Measurements from ENCODE around the gene MIER3. TPM values are rescaled to one million over a fixed set of nuclear protein-coding genes. Genes with fewer than 3 reads are reported as not detected.

MIER3 gene
- polyA plus RNA-seq, 2 of the 4 experiments (the other 2 are of a cell fraction) = 9.4 to 26.1 TPM

- Histone ChIP-seq H3K4me2 (peak overlapping the region; percentile 84), H3K9me3 (no peaks in the 10 kb centered on the region), H3K4me1 (peaks cover 14% of the 10 kb centered on the region; the same call in 2 of the 3 replicates), H3K27ac (peak overlapping the region; percentile 86 to 98), H3K4me3 (peak overlapping the region; percentile 77)
- DNase-seq (ENCODE audit: low read depth in 1 of 2, low spot score in 1 of 2) (peak; percentile 49 to 58), FAIRE-seq (no peak), ATAC-seq (peak; percentile 62 to 88)
- WGBS (ENCODE audit: missing lambda C conversion rate) = under 1% methylated on average over 31 of the region's 33 CpGs
- TF ChIP-seq CBX2 (IDR thresholded peaks at IDR 0.05; ENCODE audit: borderline replicate concordance, low read depth) (no peak), FOSL2 (IDR thresholded peaks at IDR 0.05) (no peak), FOSL2 (CRISPR knock-in tag; IDR thresholded peaks at IDR 0.05) (no peak)
- POLR2A ChIA-PET = interaction anchor here (0.5 to 1.5 kb wide), 5 partner anchors 40 to 242 kb away, joined by 3 to 14 read pairs (median 3); partner anchors contain the start of gene GPBP1
- CTCF ChIA-PET = interaction anchor here (1.6 kb wide), 1 partner anchor 187 kb away, joined by 8 read pairs; no protein-coding TSS in a partner anchor
Measured at GRCh38 chr5:56950626-56951125, 1.2 kb downstream of the MIER3 start.

GRCh38 chr5:56947052-56947451 lies 4.9 kb downstream of the MIER3 start:
- no peak overlapping the region for H3K27ac ChIP-seq
- H3K9me3 ChIP-seq = no peaks in the 10 kb centered on the region
- no peak for ATAC-seq
- no peak overlapping the region for H3K4me2 ChIP-seq
- H3K4me3 ChIP-seq = no peak overlapping the region
- peaks cover 10% of the 10 kb centered on the region; the same call in 2 of the 3 replicates for H3K4me1 ChIP-seq
- ChIA-PET POLR2A (no interaction called here), CTCF (no interaction called here)
- FAIRE-seq = peak; percentile 56
- no peak for TF ChIP-seq E2F6 (IDR thresholded peaks at IDR 0.05; ENCODE audit: borderline replicate concordance, low read depth)
- no peak for TF ChIP-seq TP53 (CRISPR knock-in tag; IDR thresholded peaks at IDR 0.05)
- TF ChIP-seq HOXB13 (CRISPR knock-in tag; IDR thresholded peaks at IDR 0.05; ENCODE audit: low read depth) = no peak
- TF ChIP-seq ZSCAN20 (CRISPR knock-in tag; IDR thresholded peaks at IDR 0.05) = no peak
- TF ChIP-seq MAFK (IDR thresholded peaks at IDR 0.05; ENCODE audit: partially characterized antibody) = peak; percentile 41
- no peak for TF ChIP-seq HEYL (CRISPR knock-in tag; IDR thresholded peaks at IDR 0.05)
- TF ChIP-seq BCL3 (IDR thresholded peaks at IDR 0.05) = no peak
- DNase-seq (ENCODE audit: low read depth in 1 of 2, low spot score in 1 of 2) = no peak

- FAIRE-seq (no peak), ATAC-seq (no peak), DNase-seq (ENCODE audit: low read depth in 1 of 2, low spot score in 1 of 2) (no peak)
- CTCF ChIA-PET = no interaction called here
- Histone ChIP-seq H3K4me1 (no peaks in the 10 kb centered on the region), H3K27ac (no peak overlapping the region), H3K9me3 (no peaks in the 10 kb centered on the region), H3K4me3 (no peak overlapping the region), H3K4me2 (no peak overlapping the region)
- WGBS (ENCODE audit: missing lambda C conversion rate) = 71% methylated on average over 1 of the region's 1 CpG
- TF ChIP-seq REST (IDR thresholded peaks at IDR 0.05) = no peak
- no peak for TF ChIP-seq RNF2 (IDR thresholded peaks at IDR 0.05; ENCODE audit: borderline replicate concordance, low read depth)
- no peak for TF ChIP-seq ATOH8 (CRISPR knock-in tag; IDR thresholded peaks at IDR 0.05; ENCODE audit: low read depth)
- TF ChIP-seq KDM5A (IDR thresholded peaks at IDR 0.05) = no peak
- POLR2A ChIA-PET = no interaction called here
Measured at GRCh38 chr5:56941981-56942380, 9.9 kb downstream of the MIER3 start.

Measured in A549 (cell line).